ENCODE measurements around the gene EPB41L1. TPM values are rescaled to one million over a fixed set of nuclear protein-coding genes. Genes with fewer than 3 reads are reported as not detected.
A peak's percentile ranks its signal among the peaks of the same experiment; 100 is the strongest.

EPB41L1 gene
- polyA plus RNA-seq, 1 donor, result 27.5 TPM

DNA sequence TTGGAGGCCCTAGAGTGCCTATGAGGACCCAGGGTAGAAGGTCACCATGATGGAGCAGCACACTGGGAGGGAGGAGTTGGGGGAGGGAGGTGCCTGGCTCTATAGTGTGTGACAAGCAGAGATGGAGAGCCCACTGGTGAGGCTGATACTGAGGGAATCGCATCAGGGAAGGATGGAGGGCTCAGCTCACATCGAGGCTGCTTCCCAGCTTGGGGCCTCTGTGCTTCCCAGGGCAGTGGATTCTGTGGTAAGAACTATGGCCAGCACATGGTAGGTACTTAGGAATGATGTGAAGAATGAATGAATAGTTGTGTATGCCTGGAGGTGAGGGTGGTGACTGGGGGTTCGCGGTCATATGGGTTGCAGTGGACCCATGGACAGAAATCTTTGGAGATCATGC lies 1.3 kb upstream of the EPB41L1 start:
- no CpG with 5 or more reads among the region's 4 CpGs for WGBS (ENCODE audit: insufficient coverage, low lambda C conversion rate)
- DNase-seq, result no peak
- Histone ChIP-seq H3K4me1 (ENCODE audit: control insufficient read depth, insufficient read depth, low read length) (peaks cover 23% of the 10 kb centered on the region), H3K36me3 (ENCODE audit: control insufficient read depth, insufficient read depth, low read length) (no peaks in the 10 kb centered on the region), H3K27ac (ENCODE audit: low read length) (no peak overlapping the region), H3K4me3 (ENCODE audit: low read length) (no peak overlapping the region), H3K27me3 (ENCODE audit: control insufficient read depth, insufficient read depth, low read length) (no peaks in the 10 kb centered on the region), H3K9me3 (ENCODE audit: control insufficient read depth, low read depth, low read length) (no peaks in the 10 kb centered on the region)

DNA sequence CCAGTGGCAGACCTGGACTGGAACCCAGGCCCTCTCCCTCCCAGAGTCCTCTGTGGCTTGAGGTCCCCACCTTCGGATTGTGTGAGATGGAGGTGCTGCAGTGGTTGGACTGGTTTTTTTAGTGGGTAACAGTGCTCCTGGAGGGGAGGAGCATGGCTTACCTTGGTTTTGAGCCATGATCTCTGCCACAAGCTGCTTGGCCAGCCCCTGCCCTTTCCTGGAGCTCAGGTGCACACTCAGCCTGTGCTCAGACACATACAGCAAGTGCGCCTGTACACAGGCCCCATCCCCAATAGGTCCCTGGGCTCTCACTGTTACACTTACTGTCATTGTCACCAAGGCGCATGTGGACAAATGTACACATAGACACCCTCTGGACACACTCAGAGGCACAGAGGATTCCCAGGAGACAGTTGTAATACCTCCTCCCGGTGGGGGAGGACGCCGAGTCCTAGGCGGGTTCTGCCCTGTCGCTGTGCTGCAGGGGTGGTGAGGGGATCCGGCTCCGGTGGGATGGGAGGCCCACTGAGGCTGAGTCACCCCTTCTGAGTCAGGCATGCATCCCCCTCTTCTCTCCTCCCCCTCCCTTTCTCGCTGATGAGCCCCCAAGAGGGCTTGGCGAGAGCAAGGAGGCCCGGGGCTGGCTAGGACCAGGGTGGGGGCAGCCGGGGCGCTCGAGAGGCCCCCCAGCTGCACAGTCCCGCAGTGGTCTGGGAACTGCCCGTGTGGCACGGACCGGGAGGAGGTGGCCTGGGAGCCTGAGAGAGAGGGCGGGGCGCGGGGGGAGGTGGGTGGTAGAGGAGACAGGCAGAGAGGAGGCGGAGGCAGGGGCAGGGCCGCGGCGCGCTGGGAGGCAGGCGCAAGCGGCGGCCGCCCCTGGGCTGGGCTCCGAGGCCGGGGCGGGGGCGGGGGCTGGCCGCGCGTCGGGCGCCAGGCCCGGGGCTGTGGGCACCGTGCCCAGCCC lies 522 bp upstream of the EPB41L1 start:
- H3K27me3 ChIP-seq (ENCODE audit: control insufficient read depth, insufficient read depth, low read length), result no peaks in the 10 kb centered on the region
- H3K27ac ChIP-seq (ENCODE audit: low read length), result peak overlapping the region; percentile 37
- WGBS (ENCODE audit: insufficient coverage, low lambda C conversion rate), result no CpG with 5 or more reads among the region's 43 CpGs
- no peaks in the 10 kb centered on the region for H3K9me3 ChIP-seq (ENCODE audit: control insufficient read depth, low read depth, low read length)
- DNase-seq, result peak; percentile 57 to 71
- H3K4me1 ChIP-seq (ENCODE audit: control insufficient read depth, insufficient read depth, low read length), result peaks cover 23% of the 10 kb centered on the region
- peak overlapping the region; percentile 57 for H3K4me3 ChIP-seq (ENCODE audit: low read length)
- H3K36me3 ChIP-seq (ENCODE audit: control insufficient read depth, insufficient read depth, low read length), result no peaks in the 10 kb centered on the region

DNA sequence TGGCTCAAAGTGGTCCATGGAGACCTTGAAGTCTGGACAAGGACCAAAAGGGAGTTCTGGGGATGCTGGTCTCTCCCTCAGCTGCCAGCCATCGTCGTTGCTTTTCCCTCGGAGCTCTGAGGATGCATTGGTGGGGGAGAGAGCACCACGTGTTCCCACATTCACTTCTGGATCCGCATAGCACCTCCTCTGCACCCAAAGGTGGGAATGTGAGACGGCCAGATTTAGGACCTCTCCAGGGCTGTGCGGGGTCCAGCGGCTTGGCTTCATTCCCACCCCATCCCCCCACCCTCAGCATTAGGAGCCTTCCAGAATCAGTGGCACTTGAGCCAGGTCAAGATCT lies 1.1 kb downstream of the EPB41L1 start:
- WGBS (ENCODE audit: insufficient coverage, low lambda C conversion rate), result no CpG with 5 or more reads among the region's 8 CpGs
- Histone ChIP-seq H3K4me3 (ENCODE audit: low read length) (no peak overlapping the region), H3K27me3 (ENCODE audit: control insufficient read depth, insufficient read depth, low read length) (no peaks in the 10 kb centered on the region), H3K4me1 (ENCODE audit: control insufficient read depth, insufficient read depth, low read length) (peaks cover 20% of the 10 kb centered on the region), H3K27ac (ENCODE audit: low read length) (no peak overlapping the region), H3K9me3 (ENCODE audit: control insufficient read depth, low read depth, low read length) (no peaks in the 10 kb centered on the region), H3K36me3 (ENCODE audit: control insufficient read depth, insufficient read depth, low read length) (no peaks in the 10 kb centered on the region)
- DNase-seq, result no peak

DNA sequence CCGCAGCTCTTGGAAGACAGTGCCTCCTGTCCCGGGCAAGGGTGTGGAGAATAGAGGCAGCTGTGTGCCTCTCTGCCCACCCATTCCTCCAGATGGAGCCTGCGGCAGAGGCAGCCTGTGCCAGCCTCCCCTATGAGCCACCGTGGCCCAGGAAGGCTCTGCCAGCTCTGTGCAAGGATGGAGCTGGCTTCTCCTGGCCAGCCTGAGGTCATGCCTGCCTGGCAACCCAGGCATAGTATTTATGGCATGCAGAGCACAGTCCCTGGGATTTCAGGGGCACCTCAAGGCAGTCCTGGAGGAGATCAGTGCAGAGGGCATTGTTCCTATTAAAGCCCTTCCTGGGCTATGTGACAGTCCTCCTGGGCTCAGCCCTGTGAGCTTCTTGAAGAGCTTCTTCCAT lies 1.5 kb downstream of the EPB41L1 start:
- DNase-seq, result no peak
- Histone ChIP-seq H3K4me3 (ENCODE audit: low read length) (no peak overlapping the region), H3K27me3 (ENCODE audit: control insufficient read depth, insufficient read depth, low read length) (no peaks in the 10 kb centered on the region), H3K27ac (ENCODE audit: low read length) (no peak overlapping the region), H3K9me3 (ENCODE audit: control insufficient read depth, low read depth, low read length) (no peaks in the 10 kb centered on the region), H3K4me1 (ENCODE audit: control insufficient read depth, insufficient read depth, low read length) (peaks cover 16% of the 10 kb centered on the region), H3K36me3 (ENCODE audit: control insufficient read depth, insufficient read depth, low read length) (no peaks in the 10 kb centered on the region)
- WGBS (ENCODE audit: insufficient coverage, low lambda C conversion rate), result no CpG with 5 or more reads among the region's 4 CpGs

DNA sequence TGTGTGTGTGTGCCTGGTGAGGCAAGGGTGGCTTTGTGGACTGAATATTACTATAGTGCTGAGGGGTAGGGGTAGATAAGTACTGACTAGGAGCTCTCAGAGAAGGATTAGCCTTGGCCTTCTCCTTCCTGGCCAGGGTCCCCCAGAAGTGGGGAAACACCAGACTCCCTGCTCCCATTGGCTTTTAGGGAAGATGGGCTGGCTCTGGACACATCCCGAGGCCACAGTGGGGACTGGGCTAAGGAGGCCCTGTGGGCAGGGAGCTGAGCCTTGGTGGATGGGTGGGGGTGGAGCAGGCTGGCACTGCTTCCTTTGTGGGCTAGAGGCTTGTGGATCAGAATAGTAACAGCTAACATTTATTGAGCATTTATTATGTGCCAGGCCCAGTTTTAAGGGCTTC lies 3.1 kb downstream of the EPB41L1 start:
- no peak overlapping the region for H3K27ac ChIP-seq (ENCODE audit: low read length)
- H3K4me1 ChIP-seq (ENCODE audit: control insufficient read depth, insufficient read depth, low read length), result peaks cover 12% of the 10 kb centered on the region
- DNase-seq, result no peak
- WGBS (ENCODE audit: insufficient coverage, low lambda C conversion rate), result no CpG with 5 or more reads among the region's 1 CpG
- H3K9me3 ChIP-seq (ENCODE audit: control insufficient read depth, low read depth, low read length), result no peaks in the 10 kb centered on the region
- H3K36me3 ChIP-seq (ENCODE audit: control insufficient read depth, insufficient read depth, low read length), result no peaks in the 10 kb centered on the region
- H3K4me3 ChIP-seq (ENCODE audit: low read length), result no peak overlapping the region
- no peaks in the 10 kb centered on the region for H3K27me3 ChIP-seq (ENCODE audit: control insufficient read depth, insufficient read depth, low read length)

DNA sequence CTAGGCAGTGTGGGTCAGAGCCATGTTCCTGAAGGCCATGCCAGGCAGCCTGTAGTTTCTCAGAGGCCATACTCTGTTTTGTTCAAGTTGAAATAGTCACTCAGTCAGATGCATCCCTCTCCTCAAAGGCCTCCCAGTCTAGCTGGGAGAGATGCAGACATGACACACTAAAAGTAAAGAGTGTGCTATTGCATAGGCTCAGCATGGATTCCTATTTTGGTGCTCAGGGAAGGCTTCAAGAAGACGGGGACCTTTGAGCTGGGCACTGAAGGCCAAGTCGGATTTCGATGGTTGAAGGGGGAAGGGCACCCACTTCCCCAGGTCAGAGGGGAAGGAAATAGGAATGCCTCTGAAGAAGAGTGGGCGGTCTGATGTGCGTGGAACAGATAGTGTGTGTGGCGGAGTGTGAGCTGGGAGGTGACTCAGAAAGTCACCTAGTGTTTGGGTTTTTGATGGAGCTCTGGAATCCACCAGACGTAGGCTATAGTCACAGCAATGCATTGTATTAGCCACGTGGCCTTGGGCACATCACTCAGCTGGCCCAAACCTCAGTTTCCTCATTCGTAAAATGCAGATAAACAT lies 3.7 kb downstream of the EPB41L1 start:
- no peak for DNase-seq
- Histone ChIP-seq H3K36me3 (ENCODE audit: control insufficient read depth, insufficient read depth, low read length) (no peaks in the 10 kb centered on the region), H3K4me3 (ENCODE audit: low read length) (no peak overlapping the region), H3K9me3 (ENCODE audit: control insufficient read depth, low read depth, low read length) (no peaks in the 10 kb centered on the region), H3K27ac (ENCODE audit: low read length) (no peak overlapping the region), H3K27me3 (ENCODE audit: control insufficient read depth, insufficient read depth, low read length) (no peaks in the 10 kb centered on the region), H3K4me1 (ENCODE audit: control insufficient read depth, insufficient read depth, low read length) (peaks cover 12% of the 10 kb centered on the region)
- WGBS (ENCODE audit: insufficient coverage, low lambda C conversion rate), result no CpG with 5 or more reads among the region's 9 CpGs

DNA sequence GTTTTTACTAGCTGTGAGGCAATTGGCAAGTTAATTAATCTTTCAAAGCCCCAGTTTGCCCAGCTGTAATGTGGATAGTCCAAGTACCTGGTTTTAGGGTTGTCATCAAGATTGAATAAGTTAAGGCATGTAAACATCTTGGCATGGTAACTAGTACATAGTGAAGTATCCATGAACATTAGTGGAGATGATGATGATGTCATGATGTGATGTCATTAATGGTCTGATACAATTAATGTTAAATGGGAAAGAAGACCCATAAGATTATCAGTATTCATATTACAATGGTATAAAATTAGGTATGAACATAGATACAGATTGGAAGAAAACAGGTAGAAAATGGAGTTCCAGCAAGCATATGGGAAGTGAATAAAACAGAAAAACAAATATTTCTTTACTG lies 5.3 kb downstream of the EPB41L1 start:
- no peak overlapping the region for H3K27ac ChIP-seq (ENCODE audit: low read length)
- no peak overlapping the region for H3K4me3 ChIP-seq (ENCODE audit: low read length)
- DNase-seq, result no peak
- no peaks in the 10 kb centered on the region for H3K36me3 ChIP-seq (ENCODE audit: control insufficient read depth, insufficient read depth, low read length)
- no peaks in the 10 kb centered on the region for H3K9me3 ChIP-seq (ENCODE audit: control insufficient read depth, low read depth, low read length)
- H3K27me3 ChIP-seq (ENCODE audit: control insufficient read depth, insufficient read depth, low read length), result no peaks in the 10 kb centered on the region
- H3K4me1 ChIP-seq (ENCODE audit: control insufficient read depth, insufficient read depth, low read length), result peaks cover 6% of the 10 kb centered on the region

DNA sequence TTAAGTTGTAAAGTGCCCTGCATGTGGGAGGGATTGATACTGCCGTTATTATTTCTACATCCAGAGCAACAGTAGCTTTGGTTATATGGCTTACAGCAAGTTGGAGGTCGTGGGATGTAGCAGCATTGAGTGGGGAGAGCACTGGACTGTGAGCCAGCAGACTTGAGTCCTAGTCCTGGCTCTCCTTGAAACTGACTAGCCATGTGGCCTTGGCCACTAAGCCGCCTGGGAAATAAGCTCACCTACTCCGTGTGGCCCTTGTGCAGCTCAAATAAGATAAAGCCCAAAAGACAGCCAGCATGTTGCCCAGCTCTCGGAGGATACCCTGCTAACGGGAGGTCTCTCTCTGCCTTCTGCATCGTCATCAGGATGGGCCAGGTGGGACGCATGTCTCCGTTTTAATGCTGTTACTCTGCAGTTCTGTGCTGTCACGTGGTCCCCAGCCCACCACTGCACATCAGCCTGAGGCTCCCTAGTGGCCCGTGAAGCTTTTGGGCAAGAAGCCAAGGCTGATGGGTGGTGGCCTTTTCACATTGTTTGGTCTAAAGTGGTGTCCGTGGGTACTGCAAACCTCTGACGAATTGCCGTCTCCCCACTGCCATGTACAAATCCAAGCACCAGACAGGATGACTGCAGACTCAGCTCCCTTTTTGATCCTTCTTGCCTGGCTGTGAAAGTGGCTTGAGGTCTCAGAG lies 7.9 kb downstream of the EPB41L1 start:
- Histone ChIP-seq H3K4me1 (ENCODE audit: control insufficient read depth, insufficient read depth, low read length) (no peaks in the 10 kb centered on the region), H3K36me3 (ENCODE audit: control insufficient read depth, insufficient read depth, low read length) (no peaks in the 10 kb centered on the region), H3K27ac (ENCODE audit: low read length) (no peak overlapping the region), H3K9me3 (ENCODE audit: control insufficient read depth, low read depth, low read length) (no peaks in the 10 kb centered on the region), H3K27me3 (ENCODE audit: control insufficient read depth, insufficient read depth, low read length) (no peaks in the 10 kb centered on the region), H3K4me3 (ENCODE audit: low read length) (no peak overlapping the region)
- DNase-seq, result no peak
- WGBS (ENCODE audit: insufficient coverage, low lambda C conversion rate), result 100% methylated on average over 1 of the region's 14 CpGs

DNA sequence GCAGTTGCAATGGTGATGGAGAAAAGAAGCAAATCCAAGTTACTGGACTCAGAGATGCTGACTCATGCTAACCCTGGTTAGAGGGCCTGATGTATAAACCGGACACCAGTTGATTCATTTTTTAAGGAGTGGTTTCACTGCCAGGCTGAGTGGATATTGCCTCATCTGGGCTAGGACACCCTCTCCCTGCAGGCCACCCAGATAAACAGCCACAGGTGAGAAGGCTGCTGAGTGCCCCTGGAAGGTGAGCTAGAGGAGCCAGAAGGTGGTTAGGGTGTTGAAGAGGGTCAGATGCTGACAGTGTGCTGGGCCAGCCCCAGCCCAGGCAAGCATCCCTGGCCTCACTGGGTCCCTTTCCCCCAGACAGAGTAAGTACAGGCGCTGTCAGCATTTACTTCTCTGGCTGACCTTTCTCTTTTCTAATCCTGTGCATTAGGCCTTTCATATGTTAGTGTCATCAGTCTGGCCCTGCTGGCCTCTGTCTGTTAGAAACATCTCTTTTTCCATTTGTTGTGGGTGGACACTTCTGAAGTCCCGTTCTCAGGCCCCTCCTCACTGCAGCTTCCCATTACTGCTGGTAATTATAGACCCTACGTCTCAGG lies 13.5 kb downstream of the EPB41L1 start:
- H3K36me3 ChIP-seq (ENCODE audit: control insufficient read depth, insufficient read depth, low read length), result no peaks in the 10 kb centered on the region
- H3K4me1 ChIP-seq (ENCODE audit: control insufficient read depth, insufficient read depth, low read length), result no peaks in the 10 kb centered on the region
- no peak for DNase-seq
- no CpG with 5 or more reads among the region's 4 CpGs for WGBS (ENCODE audit: insufficient coverage, low lambda C conversion rate)
- no peak overlapping the region for H3K27ac ChIP-seq (ENCODE audit: low read length)
- H3K4me3 ChIP-seq (ENCODE audit: low read length), result no peak overlapping the region
- no peaks in the 10 kb centered on the region for H3K9me3 ChIP-seq (ENCODE audit: control insufficient read depth, low read depth, low read length)
- H3K27me3 ChIP-seq (ENCODE audit: control insufficient read depth, insufficient read depth, low read length), result no peaks in the 10 kb centered on the region

DNA sequence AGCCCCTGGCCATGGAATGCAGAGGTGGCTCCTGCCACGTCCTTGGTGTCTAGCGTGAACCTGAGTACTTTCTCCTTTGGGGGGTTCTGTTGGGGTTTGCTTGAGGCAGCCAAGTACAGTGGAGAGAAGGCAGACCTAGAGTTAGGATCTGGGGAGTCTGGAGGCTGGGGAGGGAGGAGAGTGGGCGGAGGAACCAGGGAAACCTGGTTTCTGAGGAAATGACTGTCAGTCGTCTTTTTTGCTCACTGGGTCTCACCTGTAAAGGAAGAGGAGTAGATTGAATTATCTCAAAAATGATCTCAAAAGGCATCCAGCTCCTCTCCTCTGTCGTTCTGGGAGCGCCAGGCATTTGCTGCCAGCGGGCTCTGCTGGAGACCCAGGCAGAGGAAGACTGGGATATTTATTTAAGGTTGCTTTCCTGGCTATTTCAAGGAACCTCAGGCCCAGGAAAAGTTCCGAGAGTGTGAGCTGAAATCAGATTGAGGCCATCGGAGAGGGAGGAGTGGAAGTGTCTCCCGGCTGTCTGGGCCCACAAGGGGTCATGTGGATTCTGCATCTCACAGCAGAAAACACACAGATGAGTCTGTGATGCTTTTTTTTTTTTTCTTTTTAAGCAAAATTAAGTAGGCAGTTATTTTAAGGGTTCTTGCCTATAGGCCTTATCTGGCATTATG lies 16.1 kb downstream of the EPB41L1 start:
- Histone ChIP-seq H3K4me1 (ENCODE audit: control insufficient read depth, insufficient read depth, low read length) (no peaks in the 10 kb centered on the region), H3K9me3 (ENCODE audit: control insufficient read depth, low read depth, low read length) (no peaks in the 10 kb centered on the region), H3K27me3 (ENCODE audit: control insufficient read depth, insufficient read depth, low read length) (no peaks in the 10 kb centered on the region), H3K27ac (ENCODE audit: low read length) (no peak overlapping the region), H3K4me3 (ENCODE audit: low read length) (no peak overlapping the region), H3K36me3 (ENCODE audit: control insufficient read depth, insufficient read depth, low read length) (peaks cover 8% of the 10 kb centered on the region)
- DNase-seq, result no peak
- WGBS (ENCODE audit: insufficient coverage, low lambda C conversion rate), result 20% methylated on average over 1 of the region's 10 CpGs
